ENCODE results near the gene WDR86. TPM values are rescaled to one million over a fixed set of nuclear protein-coding genes. Genes with fewer than 3 reads are reported as not detected.

The WDR86 gene
- total and polyA plus RNA-seq, 2 experiments from 2014 or later, result 9.1 to 59.1 TPM

- no peaks in the 10 kb centered on the region for H3K4me1 ChIP-seq (ENCODE audit: insufficient read depth)
- H3K9me3 Mint-ChIP-seq, result no peaks in the 10 kb centered on the region
- H3K36me3 Mint-ChIP-seq (ENCODE audit: low read depth), result no peaks in the 10 kb centered on the region; the same call in 2 of the 3 replicates
- no peaks in the 10 kb centered on the region for H3K27me3 ChIP-seq (ENCODE audit: insufficient read depth)
- no peak overlapping the region for H2AFZ ChIP-seq
- peaks cover 24% of the 10 kb centered on the region for H3K4me1 Mint-ChIP-seq
- no peaks in the 10 kb centered on the region for H3K36me3 ChIP-seq (ENCODE audit: insufficient read depth)
- H3K4me3 Mint-ChIP-seq, result no peak overlapping the region
- no peak overlapping the region for H3K4me2 ChIP-seq
- H3K79me2 ChIP-seq (replicated peaks; ENCODE audit: insufficient read depth), result no peaks in the 10 kb centered on the region
- H3K4me3 ChIP-seq, result no peak overlapping the region
- TF ChIP-seq ETS1 (IDR thresholded peaks at IDR 0.05), result no peak
- TF ChIP-seq ZNF114 (CRISPR knock-in tag; IDR thresholded peaks at IDR 0.05), result no peak
- TF ChIP-seq REST (IDR thresholded peaks at IDR 0.05; ENCODE audit: unreplicated experiment), result no peak
- no peak for TF ChIP-seq EZH2phosphoT487 (IDR thresholded peaks at IDR 0.05; ENCODE audit: unreplicated experiment)
- TF ChIP-seq POLR2AphosphoS5 (IDR thresholded peaks at IDR 0.05; ENCODE audit: low read depth), result no peak
- no peak for TF ChIP-seq CTCF (conservative IDR thresholded peaks at IDR 0.05; ENCODE audit: low read depth in 2 of 2)
- no peak for TF ChIP-seq ZNF331 (CRISPR knock-in tag; IDR thresholded peaks at IDR 0.05; ENCODE audit: low read depth)
- TF ChIP-seq STAT1 (IDR thresholded peaks at IDR 0.05; ENCODE audit: unreplicated experiment), result no peak
- TF ChIP-seq ZNF462 (CRISPR knock-in tag; IDR thresholded peaks at IDR 0.05), result no peak
- no peak for TF ChIP-seq NANOG (IDR thresholded peaks at IDR 0.05; ENCODE audit: borderline replicate concordance)
- TF ChIP-seq EZH2 (IDR thresholded peaks at IDR 0.05; ENCODE audit: low read depth, unreplicated experiment), result no peak
- TF ChIP-seq CREB1 (CRISPR knock-in tag; IDR thresholded peaks at IDR 0.05; ENCODE audit: low read depth), result no peak
- no peak for TF ChIP-seq JUNB (IDR thresholded peaks at IDR 0.05; ENCODE audit: unreplicated experiment)
- no peak for DNase-seq (ENCODE audit: low spot score)
- no peaks in the 10 kb centered on the region for H3F3A ChIP-seq (replicated peaks; ENCODE audit: low read depth)
- H3K9me2 ChIP-seq (ENCODE audit: insufficient read depth), result no peaks in the 10 kb centered on the region
- H3K27ac Mint-ChIP-seq, result no peak overlapping the region
- ATAC-seq, result no peak
- H4K20me1 ChIP-seq (replicated peaks; ENCODE audit: insufficient read depth), result no peaks in the 10 kb centered on the region
- H3K27ac ChIP-seq (ENCODE audit: low read depth), result no peak overlapping the region
- peaks cover 11% of the 10 kb centered on the region for H3K27me3 Mint-ChIP-seq (ENCODE audit: insufficient read depth, low read depth, poor library complexity)
Measured at GRCh38 chr7:151392002-151392401, 17.8 kb downstream of the WDR86 start.

Measured in GM23338 (cell line).